ENCODE data around the gene SPIRE1.

DNA sequence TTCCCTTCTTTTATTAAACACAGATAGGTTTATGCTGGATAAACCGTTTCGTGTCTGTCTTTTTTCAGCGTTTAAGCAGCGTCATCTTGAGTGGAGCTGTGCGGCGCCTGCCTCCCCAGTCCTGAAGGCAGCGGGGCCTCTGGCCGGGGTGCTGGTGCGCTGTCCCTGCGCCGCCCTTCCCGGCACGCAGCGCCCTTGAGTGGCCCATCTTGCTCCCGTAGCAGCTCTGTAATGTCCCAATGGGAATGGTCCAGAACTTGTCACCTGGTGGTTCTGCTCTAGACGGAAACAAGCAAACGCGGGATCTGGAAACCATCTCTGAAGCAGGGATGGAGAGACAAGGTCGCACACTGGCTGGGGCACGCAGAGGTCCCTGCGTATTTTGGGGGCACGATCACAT, 225.7 kb downstream of the SPIRE1 start:
- TF ChIP-seq, protein P1, sequence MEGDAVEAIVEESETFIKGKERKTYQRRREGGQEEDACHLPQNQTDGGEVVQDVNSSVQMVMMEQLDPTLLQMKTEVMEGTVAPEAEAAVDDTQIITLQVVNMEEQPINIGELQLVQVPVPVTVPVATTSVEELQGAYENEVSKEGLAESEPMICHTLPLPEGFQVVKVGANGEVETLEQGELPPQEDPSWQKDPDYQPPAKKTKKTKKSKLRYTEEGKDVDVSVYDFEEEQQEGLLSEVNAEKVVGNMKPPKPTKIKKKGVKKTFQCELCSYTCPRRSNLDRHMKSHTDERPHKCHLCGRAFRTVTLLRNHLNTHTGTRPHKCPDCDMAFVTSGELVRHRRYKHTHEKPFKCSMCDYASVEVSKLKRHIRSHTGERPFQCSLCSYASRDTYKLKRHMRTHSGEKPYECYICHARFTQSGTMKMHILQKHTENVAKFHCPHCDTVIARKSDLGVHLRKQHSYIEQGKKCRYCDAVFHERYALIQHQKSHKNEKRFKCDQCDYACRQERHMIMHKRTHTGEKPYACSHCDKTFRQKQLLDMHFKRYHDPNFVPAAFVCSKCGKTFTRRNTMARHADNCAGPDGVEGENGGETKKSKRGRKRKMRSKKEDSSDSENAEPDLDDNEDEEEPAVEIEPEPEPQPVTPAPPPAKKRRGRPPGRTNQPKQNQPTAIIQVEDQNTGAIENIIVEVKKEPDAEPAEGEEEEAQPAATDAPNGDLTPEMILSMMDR (conservative IDR thresholded peaks at IDR 0.05; ENCODE audit: low read length), result no peak
- TF ChIP-seq EZH2phosphoT487 (IDR thresholded peaks at IDR 0.05; ENCODE audit: borderline replicate concordance), result no peak

Data from Loucy (cell line).